ENCODE data around the gene FYTTD1.
"Not testable (repeated sequence)": the region's sequence is repeated elsewhere in the genome, so short reads cannot be mapped to it uniquely, and the experiment has no call there.

DNA sequence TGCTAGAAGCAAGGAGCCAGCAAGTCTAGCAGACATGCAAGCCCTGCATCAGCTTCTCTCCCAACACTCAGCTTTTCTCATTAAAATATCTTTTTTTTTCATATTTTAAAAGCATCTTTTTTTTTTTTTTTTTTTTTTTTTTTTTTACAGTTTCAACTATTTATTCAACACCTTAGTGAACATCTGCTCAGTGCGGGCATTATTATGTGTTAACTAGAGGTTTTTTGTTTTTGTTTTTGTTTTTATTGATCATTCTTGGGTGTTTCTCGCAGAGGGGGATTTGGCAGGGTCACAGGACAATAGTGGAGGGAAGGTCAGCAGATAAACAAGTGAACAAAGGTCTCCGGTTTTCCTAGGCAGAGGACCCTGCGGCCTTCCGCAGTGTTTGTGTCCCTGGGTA, 18.9 kb upstream of the FYTTD1 start:
- TF ChIP-seq, protein P1, sequence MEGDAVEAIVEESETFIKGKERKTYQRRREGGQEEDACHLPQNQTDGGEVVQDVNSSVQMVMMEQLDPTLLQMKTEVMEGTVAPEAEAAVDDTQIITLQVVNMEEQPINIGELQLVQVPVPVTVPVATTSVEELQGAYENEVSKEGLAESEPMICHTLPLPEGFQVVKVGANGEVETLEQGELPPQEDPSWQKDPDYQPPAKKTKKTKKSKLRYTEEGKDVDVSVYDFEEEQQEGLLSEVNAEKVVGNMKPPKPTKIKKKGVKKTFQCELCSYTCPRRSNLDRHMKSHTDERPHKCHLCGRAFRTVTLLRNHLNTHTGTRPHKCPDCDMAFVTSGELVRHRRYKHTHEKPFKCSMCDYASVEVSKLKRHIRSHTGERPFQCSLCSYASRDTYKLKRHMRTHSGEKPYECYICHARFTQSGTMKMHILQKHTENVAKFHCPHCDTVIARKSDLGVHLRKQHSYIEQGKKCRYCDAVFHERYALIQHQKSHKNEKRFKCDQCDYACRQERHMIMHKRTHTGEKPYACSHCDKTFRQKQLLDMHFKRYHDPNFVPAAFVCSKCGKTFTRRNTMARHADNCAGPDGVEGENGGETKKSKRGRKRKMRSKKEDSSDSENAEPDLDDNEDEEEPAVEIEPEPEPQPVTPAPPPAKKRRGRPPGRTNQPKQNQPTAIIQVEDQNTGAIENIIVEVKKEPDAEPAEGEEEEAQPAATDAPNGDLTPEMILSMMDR (IDR thresholded peaks at IDR 0.05; ENCODE audit: insufficient read depth, low read depth, low read length) = not testable (repeated sequence)
- TF ChIP-seq EZH2 (IDR thresholded peaks at IDR 0.05; ENCODE audit: insufficient read depth, low read length) = not testable (repeated sequence)
